Fibroblast of mammary gland (primary cell): Measurements from ENCODE around the gene OR2T34.

Experiments
- DNase-seq: peaks from one replicate; pipeline ENCODE4 v3.0.0-alpha.2; 2010; ENCODE audit warnings: low read depth
- H3K4me3 ChIP-seq: 2 replicates; pipeline ENCODE4 v1.5.1; 2011; ENCODE audit warnings: low read depth, mild to moderate bottlenecking, low read length, moderate library complexity; ENCODE audit not compliant: control insufficient read depth
- CTCF ChIP-seq: conservative IDR thresholded peaks from 2 replicates; pipeline ENCODE4 v1.5.1; 2011; ENCODE audit warnings: low read depth, low read length, inconsistent platforms; ENCODE audit not compliant: control insufficient read depth, insufficient read depth

The OR2T34 gene

GRCh38 chr1:248610301-248610700, 35.7 kb upstream of the OR2T34 start:
- no peak for TF ChIP-seq CTCF
- no peak for DNase-seq
- no peak overlapping the region for H3K4me3 ChIP-seq

GRCh38 chr1:248599396-248599795, 24.8 kb upstream of the OR2T34 start:
- no peak for DNase-seq
- no peak overlapping the region for H3K4me3 ChIP-seq
- TF ChIP-seq CTCF = no peak

- TF ChIP-seq CTCF = no peak
- H3K4me3 ChIP-seq = no peak within 1 kb of the TSS
- no peak for DNase-seq
Measured at GRCh38 chr1:248597589-248597988, 23.0 kb upstream of the OR2T34 start, which contains the start of gene OR2T10. OR2T10 (minus strand) TSS chr1:248597700; CDS start chr1:248593768, 3,932 bp downstream.

- DNase-seq = no peak
- no peak for TF ChIP-seq CTCF
- no peak overlapping the region for H3K4me3 ChIP-seq
Measured at GRCh38 chr1:248596615-248597014, 22.1 kb upstream of the OR2T34 start.

GRCh38 chr1:248593226-248593625, 18.7 kb upstream of the OR2T34 start:
- no peak overlapping the region for H3K4me3 ChIP-seq
- TF ChIP-seq CTCF = no peak
- DNase-seq = no peak

GRCh38 chr1:248592655-248593054, 18.1 kb upstream of the OR2T34 start:
- DNase-seq = no peak
- no peak overlapping the region for H3K4me3 ChIP-seq
- no peak for TF ChIP-seq CTCF

- no peak overlapping the region for H3K4me3 ChIP-seq
- no peak for TF ChIP-seq CTCF
- DNase-seq = no peak
Measured at GRCh38 chr1:248590055-248590454, 15.5 kb upstream of the OR2T34 start.
